ENCODE data around the gene XRCC4.

Gene XRCC4

GRCh38 chr5:83392766-83393503 is 315.6 kb downstream of the XRCC4 start:
- TF ChIP-seq TARDBP (IDR thresholded peaks at IDR 0.05), result no peak
- TF ChIP-seq NFRKB (IDR thresholded peaks at IDR 0.05), result no peak
- TF ChIP-seq SUZ12 (IDR thresholded peaks at IDR 0.05), result no peak
- no peak for TF ChIP-seq ELF4 (IDR thresholded peaks at IDR 0.05)
- TF ChIP-seq LEF1 (IDR thresholded peaks at IDR 0.05; ENCODE audit: borderline replicate concordance), result no peak
- no peak for TF ChIP-seq ZNF384 (IDR thresholded peaks at IDR 0.05)
- no peak for TF ChIP-seq FOXM1 (IDR thresholded peaks at IDR 0.05; ENCODE audit: borderline replicate concordance)
- no peak for TF ChIP-seq FOXA1 (IDR thresholded peaks at IDR 0.05)
- no peak for TF ChIP-seq BHLHE40 (IDR thresholded peaks at IDR 0.05; ENCODE audit: borderline replicate concordance)
- TF ChIP-seq FOXK2 (IDR thresholded peaks at IDR 0.05), result no peak
- TF ChIP-seq PKNOX1 (IDR thresholded peaks at IDR 0.05), result no peak
- no peak for TF ChIP-seq CTBP1 (IDR thresholded peaks at IDR 0.05; ENCODE audit: borderline replicate concordance)
- TF ChIP-seq HDGF (IDR thresholded peaks at IDR 0.05; ENCODE audit: borderline replicate concordance), result no peak
- TF ChIP-seq ARNT (IDR thresholded peaks at IDR 0.05), result no peak
- TF ChIP-seq SP1 (IDR thresholded peaks at IDR 0.05), result no peak
- no peak for TF ChIP-seq L3MBTL2 (conservative IDR thresholded peaks at IDR 0.05)
- POLR2A ChIA-PET, result no interaction called here
- CTCF ChIA-PET, result interaction anchor here (0.6 kb wide), 1 partner anchor 8 kb away, joined by 3 read pairs; no protein-coding TSS in a partner anchor
- no peak for DNase-seq (ENCODE audit: extremely low spot score)

- TF ChIP-seq L3MBTL2 (conservative IDR thresholded peaks at IDR 0.05) (no peak), FOXK2 (IDR thresholded peaks at IDR 0.05) (no peak), TARDBP (IDR thresholded peaks at IDR 0.05) (no peak), SP1 (IDR thresholded peaks at IDR 0.05) (no peak), ELF4 (IDR thresholded peaks at IDR 0.05) (no peak), LEF1 (IDR thresholded peaks at IDR 0.05; ENCODE audit: borderline replicate concordance) (no peak), FOXM1 (IDR thresholded peaks at IDR 0.05; ENCODE audit: borderline replicate concordance) (no peak)
- no peak for DNase-seq (ENCODE audit: extremely low spot score)
- ChIA-PET CTCF (no interaction called here), POLR2A (interaction anchor here (0.8 kb wide), 1 partner anchor 882 kb away, joined by 3 read pairs; no protein-coding TSS in a partner anchor)
Observed at GRCh38 chr5:83393504-83393866, 316.1 kb downstream of the XRCC4 start.

GRCh38 chr5:83394190-83394589 is 316.8 kb downstream of the XRCC4 start:
- ChIA-PET CTCF (no interaction called here), POLR2A (interaction anchor here (0.8 kb wide), 1 partner anchor 882 kb away, joined by 3 read pairs; no protein-coding TSS in a partner anchor)
- DNase-seq (ENCODE audit: extremely low spot score), result no peak
- TF ChIP-seq FOXK2 (IDR thresholded peaks at IDR 0.05) (no peak), TARDBP (IDR thresholded peaks at IDR 0.05) (no peak), LEF1 (IDR thresholded peaks at IDR 0.05; ENCODE audit: borderline replicate concordance) (no peak), BHLHE40 (IDR thresholded peaks at IDR 0.05; ENCODE audit: borderline replicate concordance) (no peak), FOXA1 (IDR thresholded peaks at IDR 0.05) (no peak), NFRKB (IDR thresholded peaks at IDR 0.05) (no peak), PKNOX1 (IDR thresholded peaks at IDR 0.05) (no peak), HDGF (IDR thresholded peaks at IDR 0.05; ENCODE audit: borderline replicate concordance) (no peak), SP1 (IDR thresholded peaks at IDR 0.05) (no peak), ZNF384 (IDR thresholded peaks at IDR 0.05) (no peak), CTBP1 (IDR thresholded peaks at IDR 0.05; ENCODE audit: borderline replicate concordance) (no peak), ARNT (IDR thresholded peaks at IDR 0.05) (no peak), SUZ12 (IDR thresholded peaks at IDR 0.05) (no peak), FOXM1 (IDR thresholded peaks at IDR 0.05; ENCODE audit: borderline replicate concordance) (no peak)

GRCh38 chr5:83396662-83397061 is 319.3 kb downstream of the XRCC4 start:
- ChIA-PET CTCF (no interaction called here), POLR2A (interaction anchor here (0.6 kb wide), 1 partner anchor 77 kb away, joined by 3 read pairs; no protein-coding TSS in a partner anchor)
- TF ChIP-seq ZNF384 (IDR thresholded peaks at IDR 0.05) (no peak), NFRKB (IDR thresholded peaks at IDR 0.05) (no peak), ARNT (IDR thresholded peaks at IDR 0.05) (no peak), FOXK2 (IDR thresholded peaks at IDR 0.05) (no peak), FOXM1 (IDR thresholded peaks at IDR 0.05; ENCODE audit: borderline replicate concordance) (no peak), FOXA1 (IDR thresholded peaks at IDR 0.05) (no peak), LEF1 (IDR thresholded peaks at IDR 0.05; ENCODE audit: borderline replicate concordance) (no peak), SUZ12 (IDR thresholded peaks at IDR 0.05) (no peak), PKNOX1 (IDR thresholded peaks at IDR 0.05) (no peak), BHLHE40 (IDR thresholded peaks at IDR 0.05; ENCODE audit: borderline replicate concordance) (no peak), CTBP1 (IDR thresholded peaks at IDR 0.05; ENCODE audit: borderline replicate concordance) (no peak), ELF4 (IDR thresholded peaks at IDR 0.05) (no peak), L3MBTL2 (conservative IDR thresholded peaks at IDR 0.05) (no peak), HDGF (IDR thresholded peaks at IDR 0.05; ENCODE audit: borderline replicate concordance) (no peak)
- DNase-seq (ENCODE audit: extremely low spot score), result no peak

- ChIA-PET POLR2A (no interaction called here), CTCF (no interaction called here)
- no peak for DNase-seq (ENCODE audit: extremely low spot score)
- no peak for TF ChIP-seq CTBP1 (IDR thresholded peaks at IDR 0.05; ENCODE audit: borderline replicate concordance)
- no peak for TF ChIP-seq ELF4 (IDR thresholded peaks at IDR 0.05)
- TF ChIP-seq SUZ12 (IDR thresholded peaks at IDR 0.05), result no peak
- no peak for TF ChIP-seq SP1 (IDR thresholded peaks at IDR 0.05)
- TF ChIP-seq ZNF384 (IDR thresholded peaks at IDR 0.05), result no peak
- no peak for TF ChIP-seq LEF1 (IDR thresholded peaks at IDR 0.05; ENCODE audit: borderline replicate concordance)
- no peak for TF ChIP-seq TARDBP (IDR thresholded peaks at IDR 0.05)
- TF ChIP-seq FOXK2 (IDR thresholded peaks at IDR 0.05), result no peak
Observed at GRCh38 chr5:83397658-83398057, 320.3 kb downstream of the XRCC4 start.

- TF ChIP-seq NFRKB (IDR thresholded peaks at IDR 0.05) (no peak), ARNT (IDR thresholded peaks at IDR 0.05) (no peak), HDGF (IDR thresholded peaks at IDR 0.05; ENCODE audit: borderline replicate concordance) (no peak)
- CTCF ChIA-PET, result no interaction called here
- DNase-seq (ENCODE audit: extremely low spot score), result no peak
- POLR2A ChIA-PET, result interaction anchor here (0.7 kb wide), 1 partner anchor 72 kb away, joined by 3 read pairs; the partner anchor contains the start of gene VCAN
Observed at GRCh38 chr5:83400241-83400640, 322.9 kb downstream of the XRCC4 start.
